Right ventricle myocardium inferior (tissue), 1 donor: Measurements from ENCODE around the gene COX19. TPM values are rescaled to one million over a fixed set of nuclear protein-coding genes. Genes with fewer than 3 reads are reported as not detected.
"Not testable (repeated sequence)": the region's sequence is repeated elsewhere in the genome, so short reads cannot be mapped to it uniquely, and the experiment has no call there.

Source experiments
- ATAC-seq: fragments of 200-7000 bp; cut with Tn5 transposase; one replicate; pipeline ENCODE4 v1.9.1; 2020; ENCODE audit warnings: mild to moderate bottlenecking, moderate library complexity
- DNase-seq: peaks from one replicate; pipeline ENCODE4 v3.0.0; 2021; ENCODE audit errors: missing footprints
- intact Hi-C: fragments of 100-400 bp; cut with DNase I; formaldehyde crosslinking; loops from one replicate; pipeline ENCODE4 v1.11.0; 2022
- total RNA-seq: library from RNA; stranded (reverse); fragmentation: NEBNext Ultra II Directional; extraction: Animal tissue kit (Norgen Biotek cat#: 25700); gene quantifications from one replicate; pipeline ENCODE4 v1.2.1, GENCODE V29; 2021
- donor health status: DM: no; HTN: yes; CAD: no; lungs with severe emphysema.

Gene COX19
- total RNA-seq, 1 donor from 2014 or later, result 8.2 TPM

DNA sequence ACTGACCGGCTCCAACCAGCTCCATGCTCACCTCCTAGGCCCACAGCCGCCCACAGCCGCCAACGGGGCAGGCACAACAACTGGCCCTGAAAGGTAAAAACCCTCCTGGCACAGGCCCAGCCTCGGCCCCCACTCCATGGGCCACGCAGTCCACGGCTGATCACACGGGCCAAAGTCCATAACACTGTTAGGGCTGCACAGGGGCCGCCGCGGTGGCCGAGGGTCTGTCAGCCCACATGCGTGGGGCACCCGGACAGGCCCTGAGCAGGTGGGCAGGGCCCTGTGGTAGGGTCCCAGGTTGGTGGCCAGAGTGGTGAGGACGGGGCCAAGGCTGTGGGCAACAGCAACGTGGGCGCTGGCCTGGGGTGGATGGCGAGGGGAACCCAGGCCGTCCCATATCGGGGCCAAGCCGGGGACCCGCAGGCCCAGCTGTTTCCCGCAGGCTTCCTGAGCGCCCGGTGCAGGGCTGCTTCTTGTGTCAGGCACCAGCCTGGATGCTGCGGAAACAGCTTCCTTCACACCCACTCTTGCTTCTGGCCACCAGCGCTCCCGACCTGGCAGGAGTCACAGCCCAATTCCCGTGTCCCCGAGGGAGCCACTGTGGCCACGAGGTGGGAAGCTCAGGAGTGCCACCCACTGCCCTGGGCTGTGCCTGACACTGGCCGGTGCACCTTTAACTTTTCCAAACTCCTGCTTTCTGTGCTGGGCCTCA, 36.8 kb upstream of the COX19 start:
- ATAC-seq, result peak; percentile 12

DNA sequence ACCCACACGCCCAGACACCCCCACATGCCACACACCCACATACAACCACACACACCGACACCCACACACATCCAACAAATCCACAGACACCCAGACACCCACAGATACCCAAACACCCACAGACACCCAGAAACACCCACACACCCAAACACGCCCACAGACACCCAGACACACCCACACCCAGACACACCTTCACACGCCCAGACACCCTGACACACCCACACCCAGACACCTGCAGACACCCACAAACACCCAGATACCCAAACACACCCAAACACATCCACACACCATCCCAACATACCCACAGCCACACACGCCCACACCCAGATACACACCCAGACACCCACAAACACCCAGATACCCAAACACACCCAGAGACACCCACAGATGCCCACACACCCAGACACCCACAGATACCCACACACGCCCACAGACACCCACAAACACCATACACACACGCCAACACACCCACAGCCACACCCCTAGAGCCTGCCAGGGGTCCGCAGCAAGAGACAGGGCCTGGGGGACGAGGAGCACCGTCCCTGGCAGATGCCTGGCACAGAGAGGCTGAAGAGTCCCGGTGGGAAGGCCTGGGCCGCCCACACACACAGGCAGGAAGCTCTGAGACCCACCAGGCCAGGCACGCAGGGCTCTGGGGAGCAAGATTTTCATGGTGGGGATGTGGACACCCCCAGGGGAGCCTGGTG, 36.1 kb upstream of the COX19 start:
- intact Hi-C loops, result no loop called here
- no peak for ATAC-seq
- no peak for DNase-seq

More for the DNA sequence above, 36.8 kb upstream of the COX19 start:
- intact Hi-C loops, result no loop called here
- DNase-seq, result no peak

GRCh38 chr7:1010226-1010625, 34.9 kb upstream of the COX19 start:
- intact Hi-C loops, result no loop called here
- ATAC-seq, result no peak
- DNase-seq, result no peak

DNA sequence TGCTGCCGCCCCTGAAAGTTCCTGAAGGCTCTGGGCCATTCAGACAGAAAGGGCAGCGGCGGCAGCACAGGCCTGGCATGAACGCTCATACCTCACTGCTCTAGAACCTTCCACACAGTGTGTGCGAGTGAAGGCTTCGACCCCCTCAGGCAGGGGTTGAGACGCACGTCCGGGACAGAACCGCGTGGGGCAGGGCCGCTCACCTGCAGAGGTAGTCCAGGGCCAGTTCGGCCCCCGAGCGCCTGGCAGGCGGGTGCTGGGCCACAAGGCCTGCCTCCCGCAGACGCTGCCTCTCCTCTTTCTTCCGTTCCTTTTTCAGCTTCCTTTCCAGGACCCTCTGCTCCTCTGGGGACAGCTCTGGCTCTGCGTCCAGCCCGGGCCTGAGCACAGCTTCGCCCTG, 34.4 kb upstream of the COX19 start:
- no peak for DNase-seq
- intact Hi-C loops, result no loop called here
- ATAC-seq, result no peak

DNA sequence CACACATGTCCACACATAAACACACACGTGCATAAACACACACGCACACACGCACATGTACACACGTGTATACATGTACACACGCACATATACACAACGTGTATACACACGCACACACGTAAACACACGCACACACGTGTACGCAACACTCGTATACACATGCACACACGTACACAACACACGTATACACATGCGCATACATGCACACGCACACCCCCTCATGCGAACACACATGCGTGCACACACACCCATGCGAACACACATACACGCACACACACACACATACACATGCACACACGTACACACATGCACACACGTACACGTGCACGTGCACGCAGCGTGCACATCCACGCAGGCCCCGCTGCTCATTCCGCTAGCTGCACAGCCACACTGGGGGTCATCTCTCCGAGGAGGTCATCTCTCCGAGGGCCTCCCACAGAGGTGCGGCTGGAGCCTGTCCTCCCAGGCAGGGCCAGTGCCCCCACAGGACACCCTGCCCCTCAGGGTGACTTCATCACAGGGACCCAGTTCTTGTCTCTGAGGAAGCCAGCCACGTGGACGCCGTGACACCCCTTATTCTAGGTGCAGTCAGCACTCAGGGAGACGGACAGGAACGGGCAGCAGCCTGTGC, 33.5 kb upstream of the COX19 start:
- no peak for ATAC-seq
- intact Hi-C loops, result no loop called here

DNA sequence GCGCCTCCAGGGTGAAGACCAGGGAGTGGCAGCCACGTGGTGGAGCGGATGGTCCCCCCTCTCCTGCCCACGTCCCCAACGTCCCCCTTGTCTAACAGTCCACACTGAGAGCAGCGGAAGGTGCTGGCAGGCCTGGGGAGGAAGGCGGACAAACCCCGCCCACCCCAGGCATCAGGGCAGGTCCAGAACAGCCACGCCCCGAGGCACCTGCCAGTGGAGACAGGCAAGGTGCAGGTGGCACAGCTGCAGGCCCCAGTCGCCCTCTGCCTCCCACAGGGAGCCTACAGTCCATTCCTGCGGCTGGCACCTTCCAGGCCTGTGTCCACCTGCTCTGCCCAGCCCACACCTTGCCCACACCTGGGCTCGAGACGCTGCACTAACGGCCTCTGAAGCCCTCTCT, 32.6 kb upstream of the COX19 start:
- ATAC-seq (no peak), DNase-seq (no peak)
- intact Hi-C loops, result no loop called here

More for the DNA sequence above, 33.5 kb upstream of the COX19 start:
- no peak for DNase-seq

GRCh38 chr7:1005303-1005702, 30.0 kb upstream of the COX19 start:
- ATAC-seq, result no peak
- no peak for DNase-seq
- intact Hi-C loops, result no loop called here

- no peak for DNase-seq
- intact Hi-C loops, result no loop called here
- no peak for ATAC-seq
Measured at GRCh38 chr7:1004018-1004852, 28.9 kb upstream of the COX19 start.

- intact Hi-C loops, DNase-seq, ATAC-seq: not testable (repeated sequence)
Measured at GRCh38 chr7:1002445-1002844, 27.1 kb upstream of the COX19 start.

DNA sequence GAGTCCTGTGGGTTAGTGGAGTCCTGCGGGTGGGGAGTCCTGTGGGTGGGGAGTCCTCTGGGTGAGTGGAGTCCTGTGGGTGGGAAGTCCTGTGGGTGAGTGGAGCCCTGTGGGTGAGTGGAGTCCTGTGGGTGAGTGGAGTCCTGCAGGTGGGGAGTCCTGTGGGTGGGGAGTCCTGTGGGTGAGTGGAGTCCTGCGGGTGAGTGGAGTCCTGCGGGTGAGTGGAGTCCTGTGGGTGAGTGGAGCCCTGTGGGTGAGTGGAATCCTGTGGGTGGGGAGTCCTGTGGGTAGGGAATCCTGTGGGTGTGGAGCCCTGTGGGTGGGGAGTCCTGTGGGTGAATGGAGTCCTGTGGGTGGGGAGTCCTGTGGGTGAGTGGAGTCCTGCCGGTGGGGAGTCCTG, 26.7 kb upstream of the COX19 start:
- ATAC-seq, intact Hi-C loops, DNase-seq: not testable (repeated sequence)

DNA sequence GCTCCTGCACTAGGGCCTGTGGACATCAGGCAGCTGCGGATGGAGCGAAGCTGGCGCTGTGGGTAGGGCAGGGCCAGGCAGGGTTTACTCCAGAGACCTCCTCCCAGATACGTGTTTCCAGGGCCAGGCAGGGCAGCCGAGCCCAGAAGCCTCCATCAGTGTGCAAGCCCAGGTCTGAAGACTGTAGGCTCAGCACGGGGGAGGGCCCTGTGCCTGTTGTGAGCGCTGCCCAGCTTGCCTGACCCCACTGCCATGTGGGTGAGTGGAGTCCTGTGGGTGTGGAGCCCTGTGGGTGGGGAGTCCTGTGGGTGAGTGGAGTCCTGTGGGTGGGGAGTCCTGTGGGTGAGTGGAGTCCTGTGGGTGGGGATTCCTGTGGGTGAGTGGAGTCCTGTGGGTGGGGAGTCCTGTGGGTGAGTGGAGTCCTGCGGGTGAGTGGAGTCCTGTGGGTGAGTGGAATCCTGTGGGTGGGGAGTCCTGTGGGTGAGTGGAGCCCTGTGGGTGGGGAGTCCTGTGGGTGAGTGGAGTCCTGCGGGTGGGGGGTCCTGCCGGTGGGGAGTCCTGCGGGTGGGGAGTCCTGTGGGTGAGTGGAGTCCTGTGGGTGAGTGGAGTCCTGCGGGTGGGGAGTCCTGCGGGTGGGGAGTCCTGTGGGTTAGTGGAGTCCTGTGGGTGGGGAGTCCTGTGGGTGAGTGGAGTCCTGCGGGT, 25.9 kb upstream of the COX19 start:
- DNase-seq, intact Hi-C loops, ATAC-seq: not testable (repeated sequence)

- ATAC-seq (no peak), DNase-seq (no peak)
- intact Hi-C loops, result no loop called here
Measured at GRCh38 chr7:999941-1000935, 24.9 kb upstream of the COX19 start.

GRCh38 chr7:999149-999879, 24.0 kb upstream of the COX19 start:
- DNase-seq (no peak), ATAC-seq (no peak)
- intact Hi-C loops, result no loop called here

GRCh38 chr7:997404-998395, 22.4 kb upstream of the COX19 start:
- ATAC-seq (no peak), DNase-seq (no peak)
- intact Hi-C loops, result no loop called here

- ATAC-seq (no peak), DNase-seq (no peak)
- intact Hi-C loops, result no loop called here
Measured at GRCh38 chr7:996079-996872, 20.9 kb upstream of the COX19 start.
